GM21529 (cell line): ENCODE measurements around the gene ELMO1.

ENCODE experiments used
- ATAC-seq: cut with Tn5 transposase; IDR thresholded peaks from one replicate; pipeline ENCODE4 v1.9.1; 2021; ENCODE audit not compliant: unreplicated experiment

The ELMO1 gene

GRCh38 chr7:36814311-36814710 lies 634.4 kb downstream of the ELMO1 start:
- ATAC-seq, result no peak

GRCh38 chr7:36811807-36812206 lies 636.9 kb downstream of the ELMO1 start:
- ATAC-seq, result no peak

GRCh38 chr7:36810489-36810888 lies 638.2 kb downstream of the ELMO1 start:
- no peak for ATAC-seq

- ATAC-seq, result no peak
Observed at GRCh38 chr7:36810032-36810431, 638.6 kb downstream of the ELMO1 start.

- ATAC-seq, result no peak
Observed at GRCh38 chr7:36809510-36809909, 639.2 kb downstream of the ELMO1 start.

- no peak for ATAC-seq
Observed at GRCh38 chr7:36809086-36809485, 639.6 kb downstream of the ELMO1 start.

- no peak for ATAC-seq
Observed at GRCh38 chr7:36806891-36807290, 641.8 kb downstream of the ELMO1 start.
